HepG2 (cell line): ENCODE results near the gene CACTIN. TPM values are rescaled to one million over a fixed set of nuclear protein-coding genes. Genes with fewer than 3 reads are reported as not detected.

Experiments
- AGO2 ChIP-seq: fragments of 200-400 bp; formaldehyde crosslinking; optimal IDR thresholded peaks from 2 replicates; pipeline ENCODE3; 2017; ENCODE audit warnings: mild to moderate bottlenecking, low read depth, low read length, moderate library complexity
- DR1 ChIP-seq: sonication (generic); formaldehyde crosslinking; IDR thresholded peaks from 2 replicates; pipeline ENCODE4 v1.8.0; 2021; ENCODE audit warnings: mild to moderate bottlenecking, missing genetic modification reagents, inconsistent platforms
- HMGXB4 ChIP-seq, 2 experiments: sonication (generic) in 1 of 2; formaldehyde crosslinking in 1 of 2; IDR thresholded peaks; 2 replicates each; pipeline versions ENCODE4 v1.4.0 to v1.6.1; 2018 to 2020; ENCODE audit warnings: missing genetic modification reagents in 2 of 2, borderline replicate concordance in 1 of 2, low read depth in 1 of 2, mild to moderate bottlenecking in 1 of 2, missing biosample characterization in 1 of 2
- KLF15 ChIP-seq: sonication (generic); formaldehyde crosslinking; IDR thresholded peaks from 2 replicates; pipeline ENCODE4 v1.8.1; 2023; ENCODE audit warnings: borderline replicate concordance, mild to moderate bottlenecking, inconsistent platforms, missing genetic modification reagents, mixed read lengths
- MAZ ChIP-seq, 2 experiments: sonication (generic) in 1 of 2; formaldehyde crosslinking in 1 of 2; IDR thresholded peaks; 2 replicates each; pipeline versions ENCODE4 v1.5.0 to v1.6.1; 2012 to 2020; ENCODE audit warnings: low read depth in 2 of 2, mild to moderate bottlenecking in 2 of 2, borderline replicate concordance in 1 of 2, improper control_type of control experiment in 1 of 2, low read length in 1 of 2, missing genetic modification reagents in 1 of 2, moderate library complexity in 1 of 2
- MBNL3 ChIP-seq: fragments of 250-450 bp; sonication (Bioruptor Pico); conservative IDR thresholded peaks from 2 replicates; pipeline ENCODE4 v1.8.0; 2022; ENCODE audit warnings: mild to moderate bottlenecking, inconsistent platforms
- MEIS2 ChIP-seq: sonication (generic); formaldehyde crosslinking; IDR thresholded peaks from 2 replicates; pipeline ENCODE4 v1.9.0; 2021; ENCODE audit warnings: mild to moderate bottlenecking, missing genetic modification reagents
- PRDM15 ChIP-seq: sonication (generic); formaldehyde crosslinking; IDR thresholded peaks from 2 replicates; pipeline ENCODE4 v1.4.0; 2020; ENCODE audit warnings: missing genetic modification reagents
- SIN3B ChIP-seq: fragments of 150-350 bp; IDR thresholded peaks from 2 replicates; pipeline ENCODE4 v1.6.1; 2014; ENCODE audit warnings: low read length
- XRCC5 ChIP-seq: fragments of 200-400 bp; formaldehyde crosslinking; optimal IDR thresholded peaks from 2 replicates; pipeline ENCODE3; 2017; ENCODE audit warnings: mild to moderate bottlenecking, low read length
- ZBTB34 ChIP-seq: sonication (generic); formaldehyde crosslinking; IDR thresholded peaks from 2 replicates; pipeline ENCODE4 v1.8.0; 2022; ENCODE audit warnings: mild to moderate bottlenecking, missing genetic modification reagents
- ZBTB7B ChIP-seq: sonication (generic); formaldehyde crosslinking; IDR thresholded peaks from 2 replicates; pipeline ENCODE4 v1.4.0; 2020; ENCODE audit warnings: missing genetic modification reagents
- ZNF235 ChIP-seq: sonication (generic); formaldehyde crosslinking; IDR thresholded peaks from 2 replicates; pipeline ENCODE4 v1.8.1; 2023; ENCODE audit warnings: mild to moderate bottlenecking, missing genetic modification reagents, borderline replicate concordance
- ZNF512B ChIP-seq: sonication (generic); formaldehyde crosslinking; IDR thresholded peaks from 2 replicates; pipeline ENCODE4 v1.5.1; 2020; ENCODE audit warnings: missing genetic modification reagents, mild to moderate bottlenecking, borderline replicate concordance
- ZNF569 ChIP-seq: sonication (generic); formaldehyde crosslinking; IDR thresholded peaks from 2 replicates; pipeline ENCODE4 v1.5.0; 2020; ENCODE audit warnings: mild to moderate bottlenecking, missing genetic modification reagents, moderate library complexity, borderline replicate concordance
- ZNF598 ChIP-seq: sonication (generic); formaldehyde crosslinking; IDR thresholded peaks from 2 replicates; pipeline ENCODE4 v1.5.1; 2020; ENCODE audit warnings: mild to moderate bottlenecking, missing genetic modification reagents, borderline replicate concordance
- ZNF891 ChIP-seq: sonication (generic); formaldehyde crosslinking; IDR thresholded peaks from 2 replicates; pipeline ENCODE4 v1.5.0; 2020; ENCODE audit warnings: mild to moderate bottlenecking, missing genetic modification reagents
- polyA plus RNA-seq, 8 experiments: library from polyadenylated mRNA; depleted of rRNA in 3 of 8; stranded (reverse) in 7 of 8; unstranded in 1 of 8; fragments of >200 nt; fragmentation: Illumina TruSeq in 4 of 8; extraction: Trizol in 4 of 8; gene quantifications; 2 replicates each; pipeline versions ENCODE4 v1.2.1 to v1.2.3, GENCODE V29; 2011 to 2016; ENCODE audit warnings: low read depth in 4 of 8, missing spikeins in 1 of 8, mixed read lengths in 1 of 8; ENCODE audit not compliant: insufficient read depth in 1 of 8
- total RNA-seq, 5 experiments: library from RNA; depleted of rRNA; stranded (reverse); fragments of >200 nt; fragmentation: Illumina TruSeq; extraction: Trizol; gene quantifications; 2 replicates each; pipeline ENCODE4 v1.2.3, GENCODE V29; 2016; ENCODE audit warnings: low read depth in 1 of 5

The CACTIN gene
- total and polyA plus RNA-seq, 2 of the 13 experiments (the other 11 are each of a cell fraction or from before 2014, with no cell fraction given) = 10.0 to 16.6 TPM

GRCh38 chr19:3665681-3666544, 39.3 kb upstream of the CACTIN start (continued):
- TF ChIP-seq ZNF512B (CRISPR knock-in tag) = 0 out of 2 replicates have a peak, but pooled peaks have one; percentile 42
- no peak for TF ChIP-seq MBNL3 (CRISPR knock-in tag)
- no peak for TF ChIP-seq PRDM15 (CRISPR knock-in tag)
- TF ChIP-seq ZNF569 = no peak
- no peak for TF ChIP-seq ZBTB34 (CRISPR knock-in tag)
- TF ChIP-seq DR1 (CRISPR knock-in tag) = no peak
- TF ChIP-seq KLF15 (CRISPR knock-in tag) = no peak
- no peak for TF ChIP-seq MEIS2 (CRISPR knock-in tag)
- TF ChIP-seq ZNF891 (CRISPR knock-in tag) = peak; percentile 11; the same call in 1 of the 2 replicates
- no peak for TF ChIP-seq SIN3B
- TF ChIP-seq AGO2 = peak; percentile 36
- TF ChIP-seq ZNF598 (CRISPR knock-in tag) = peak; percentile 77; the same call in 1 of the 2 replicates
- 0 out of 2 replicates have a peak, but pooled peaks have one; percentile 65 for TF ChIP-seq ZNF235 (CRISPR knock-in tag)
- no peak for TF ChIP-seq ZBTB7B (CRISPR knock-in tag)
- TF ChIP-seq HMGXB4 (CRISPR knock-in tag; IDR thresholded peaks at IDR 0.05; ENCODE audit: borderline replicate concordance in 1 of 2, low read depth in 1 of 2) = 0 out of 4 replicates have a peak, but pooled peaks of 1 of the 2 experiments have one; percentile 52
- TF ChIP-seq MAZ (IDR thresholded peaks at IDR 0.05; ENCODE audit: borderline replicate concordance, low read depth, low read length) = 0 out of 2 replicates have a peak, but pooled peaks have one; percentile 50
- TF ChIP-seq MAZ (CRISPR knock-in tag; IDR thresholded peaks at IDR 0.05; ENCODE audit: low read depth) = no peak
- TF ChIP-seq XRCC5 = no peak
